T-helper 9 cell (primary cell): ENCODE data around the gene MGAT5.
"Not testable (repeated sequence)": the region's sequence is repeated elsewhere in the genome, so short reads cannot be mapped to it uniquely, and the experiment has no call there.

Source experiments
- DNase-seq: peaks from one replicate; pipeline ENCODE4 v3.0.0-alpha.2; 2020

MGAT5 gene

DNA sequence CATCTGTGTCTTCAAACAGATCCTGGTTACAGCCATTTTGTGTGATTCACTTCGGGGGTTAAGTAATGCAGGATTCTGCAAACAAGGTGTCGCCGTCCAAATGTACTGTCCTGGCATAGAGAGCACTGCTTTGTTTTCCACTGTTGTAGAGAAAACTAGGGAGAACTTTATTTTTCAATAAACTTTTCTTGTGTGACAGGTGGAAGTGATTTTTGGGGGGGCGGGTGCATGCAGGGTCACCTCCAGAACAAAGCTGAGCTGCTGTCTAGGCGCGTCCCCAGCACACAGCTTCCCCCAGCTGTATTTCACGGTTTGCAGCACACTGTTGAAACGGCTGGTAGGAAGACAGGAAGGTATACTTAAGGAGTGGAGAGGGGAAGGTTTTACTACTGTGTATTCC, 200.6 kb downstream of the MGAT5 start:
- DNase-seq: no peak

DNA sequence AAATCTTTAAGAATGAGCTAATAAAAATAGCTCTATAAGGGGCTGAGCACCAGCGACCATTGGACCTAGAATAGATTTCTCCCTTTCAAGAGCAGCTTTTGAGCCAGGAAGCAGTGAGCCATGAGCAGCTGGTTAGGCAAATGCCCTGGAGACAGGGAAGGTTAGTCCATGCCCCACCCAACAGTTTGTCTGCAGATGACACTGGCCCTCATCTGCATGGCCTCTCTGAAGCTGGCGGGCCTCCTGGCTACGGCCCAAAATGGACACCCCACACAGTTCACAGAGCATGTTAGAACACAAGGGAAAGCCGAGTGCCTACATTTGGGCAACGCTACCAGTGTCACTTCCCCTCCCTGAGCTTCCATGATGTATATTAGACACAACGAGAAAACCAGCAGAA, 201.1 kb downstream of the MGAT5 start:
- no peak for DNase-seq

DNA sequence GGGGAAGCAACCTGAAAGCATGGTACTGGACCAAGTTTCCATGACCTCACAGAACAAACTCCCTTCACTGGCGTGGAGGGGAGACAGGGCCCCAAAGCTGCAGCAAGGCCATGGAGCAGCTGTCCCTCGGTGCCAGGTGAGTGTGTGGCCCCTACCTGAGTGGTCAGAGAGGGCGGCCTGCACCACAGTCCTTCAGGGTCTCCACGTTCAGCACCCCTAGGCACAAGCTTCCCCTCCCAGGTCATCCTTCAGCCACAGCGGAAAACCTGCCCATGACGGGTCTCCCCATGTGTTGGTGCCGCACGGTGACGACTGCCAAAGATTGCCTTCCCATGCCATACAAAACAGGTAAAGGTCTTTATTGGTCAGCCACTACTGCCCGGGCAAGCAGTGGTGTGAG, 201.6 kb downstream of the MGAT5 start:
- DNase-seq: no peak

DNA sequence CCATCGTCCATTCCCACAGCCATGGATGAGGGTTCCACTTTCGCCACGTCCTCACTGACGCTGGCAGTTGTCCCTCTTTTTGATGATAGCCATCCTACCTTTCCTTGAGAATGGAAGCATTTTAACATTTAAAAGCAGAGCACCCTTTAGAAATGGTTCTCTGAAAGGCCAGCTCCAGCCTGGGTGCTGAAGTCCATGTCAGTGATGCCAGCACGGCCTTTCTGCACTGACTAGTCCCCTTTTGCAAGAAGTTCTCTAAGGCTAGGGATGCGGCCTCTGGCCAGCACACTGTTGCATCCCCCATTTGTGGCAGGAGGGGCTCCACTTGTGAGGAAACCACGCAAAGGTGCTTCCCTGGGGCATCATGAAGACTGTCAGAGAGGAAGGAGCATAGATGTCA, 203.5 kb downstream of the MGAT5 start:
- no peak for DNase-seq

DNA sequence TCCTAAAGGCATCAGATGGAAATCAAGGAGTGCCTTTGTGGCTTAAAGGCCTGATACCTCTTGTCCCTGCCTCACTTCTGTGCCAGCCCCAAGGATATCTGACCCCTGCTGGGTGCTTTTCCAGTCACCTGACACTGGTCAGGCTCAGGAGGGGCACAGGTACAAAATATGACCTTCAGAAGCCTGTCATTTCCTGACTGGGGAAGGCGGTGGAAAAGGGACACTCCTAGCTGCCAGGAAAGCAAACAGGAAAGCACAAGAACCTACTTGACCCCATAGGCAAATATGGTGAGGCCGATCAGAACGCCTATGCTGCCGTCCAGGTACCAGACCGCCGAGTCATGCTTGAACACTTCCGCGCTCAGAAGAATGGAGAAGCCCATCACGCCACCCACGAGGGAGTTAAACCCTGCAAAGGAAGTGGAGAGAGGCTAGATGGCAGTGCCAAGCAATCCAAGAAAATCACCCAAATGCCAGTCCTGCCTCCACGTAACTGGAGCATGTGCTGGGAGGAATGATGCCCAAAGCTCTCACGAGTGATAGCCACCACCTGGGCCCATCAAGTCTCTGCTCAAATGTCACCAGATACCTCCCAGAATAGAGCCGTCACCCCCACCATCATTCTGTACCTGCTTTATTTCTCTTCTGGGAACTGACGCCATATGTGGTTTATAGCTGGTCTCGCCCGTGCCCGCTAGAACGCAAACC, 204.0 kb downstream of the MGAT5 start:
- no peak for DNase-seq

DNA sequence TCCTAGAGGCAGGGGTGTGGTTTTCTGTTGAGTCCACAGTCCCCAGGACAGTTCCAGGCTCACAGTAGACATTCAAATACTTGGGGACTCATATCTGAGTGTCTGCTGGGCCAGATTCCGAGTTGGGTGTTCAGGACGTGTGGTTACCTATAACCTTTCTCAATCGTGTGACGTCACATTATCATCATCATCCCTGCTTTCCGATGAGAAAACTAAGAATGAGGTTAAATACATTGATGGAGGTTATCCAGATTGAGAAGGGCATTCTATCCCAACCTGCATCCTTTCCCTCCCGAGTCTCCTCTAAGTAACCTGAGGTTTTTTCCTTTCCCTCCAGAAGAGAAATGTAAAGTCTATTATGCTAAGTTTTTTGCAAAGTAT, 204.6 kb downstream of the MGAT5 start:
- DNase-seq: no peak

DNA sequence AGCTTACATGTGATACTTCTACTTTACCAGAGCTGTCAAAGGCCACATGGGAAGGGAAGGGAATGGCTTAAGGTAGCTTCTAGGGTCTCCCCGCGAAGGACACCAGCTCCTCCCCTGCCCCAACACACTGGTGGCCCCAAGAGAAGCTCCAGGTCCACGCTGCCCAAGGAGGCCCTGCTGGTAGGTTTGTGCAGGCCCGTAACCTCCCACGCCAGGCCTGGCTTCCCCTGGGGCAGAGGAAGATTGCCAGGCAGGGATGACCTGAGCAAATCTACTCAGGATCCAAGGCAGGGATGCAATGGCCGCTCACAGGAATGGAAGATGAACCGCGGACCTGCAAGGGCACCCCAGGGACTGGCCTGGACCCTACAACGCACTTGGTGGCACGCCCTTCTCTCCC, 205.1 kb downstream of the MGAT5 start:
- DNase-seq: no peak

DNA sequence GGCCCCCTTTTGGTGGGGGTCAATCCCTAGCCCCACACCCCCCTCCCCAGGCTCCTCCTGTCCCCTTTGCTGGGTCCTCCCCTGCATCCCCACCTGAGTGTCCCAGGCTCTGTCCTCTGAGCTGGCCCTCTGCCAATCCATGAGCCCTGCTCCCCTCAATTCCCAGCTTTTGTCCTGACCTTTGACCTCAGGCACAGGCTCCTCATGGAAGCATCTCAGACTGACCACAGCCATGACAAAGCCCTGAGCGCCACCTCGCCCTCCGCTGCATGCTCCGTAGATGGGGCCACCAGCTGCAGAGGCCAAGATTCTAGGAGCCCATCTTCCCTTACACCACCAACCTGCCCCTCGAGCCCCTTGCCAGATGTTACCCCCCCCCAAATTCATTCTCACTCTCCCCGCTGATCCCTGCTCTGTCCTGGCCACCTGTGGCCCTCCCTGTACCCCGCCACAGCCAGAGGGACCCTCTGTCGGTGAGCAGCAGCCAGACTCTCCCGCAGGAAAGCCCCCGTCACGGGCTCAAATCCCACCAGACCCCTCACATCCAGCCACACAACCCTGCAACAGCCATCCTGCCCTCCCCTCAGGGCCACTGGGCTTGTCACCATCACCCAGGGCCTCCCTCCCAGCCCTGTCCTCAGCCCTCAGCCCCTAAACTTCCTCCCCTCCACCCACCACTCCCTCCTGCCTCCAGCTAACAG, 206.0 kb downstream of the MGAT5 start:
- no peak for DNase-seq

DNA sequence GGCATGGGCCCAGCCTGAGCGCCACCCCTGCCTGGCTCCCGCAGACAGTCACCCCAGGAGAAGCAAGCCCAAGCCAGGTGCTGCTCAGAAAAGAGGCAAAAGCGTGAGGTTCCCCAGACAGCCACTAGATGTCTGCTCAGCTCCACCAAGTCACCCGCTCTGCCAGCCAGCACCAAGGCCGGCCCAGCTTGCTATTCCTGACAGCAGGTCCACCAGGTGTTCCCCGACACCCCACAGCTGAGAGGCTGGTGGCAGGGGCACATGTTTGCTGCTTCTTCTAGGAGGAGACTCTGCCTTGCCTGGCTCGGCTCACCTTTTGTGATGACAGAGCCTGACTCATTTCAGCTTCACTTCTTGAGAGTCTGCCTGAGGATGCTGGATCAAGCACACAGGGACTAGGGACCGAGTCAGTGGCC, 206.7 kb downstream of the MGAT5 start:
- no peak for DNase-seq

DNA sequence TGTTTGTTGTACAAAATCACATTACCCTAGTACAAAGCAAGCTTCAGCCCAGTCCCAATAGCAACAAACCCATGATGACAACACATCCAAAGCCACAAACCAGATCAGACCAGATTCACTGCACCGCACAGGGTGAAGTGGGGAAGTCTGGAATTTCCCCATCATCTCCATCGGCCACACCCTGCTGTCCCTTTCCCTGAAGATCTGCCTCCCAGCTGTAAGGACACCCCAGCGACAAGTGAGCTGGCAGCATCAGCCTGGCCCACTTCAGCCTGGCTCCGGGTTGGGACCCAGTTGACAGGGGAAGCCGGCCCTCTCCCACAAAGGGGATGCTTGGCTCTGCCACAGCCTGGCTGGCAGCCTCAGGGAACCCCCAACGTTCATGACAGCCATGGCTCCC, 207.6 kb downstream of the MGAT5 start:
- DNase-seq: no peak

DNA sequence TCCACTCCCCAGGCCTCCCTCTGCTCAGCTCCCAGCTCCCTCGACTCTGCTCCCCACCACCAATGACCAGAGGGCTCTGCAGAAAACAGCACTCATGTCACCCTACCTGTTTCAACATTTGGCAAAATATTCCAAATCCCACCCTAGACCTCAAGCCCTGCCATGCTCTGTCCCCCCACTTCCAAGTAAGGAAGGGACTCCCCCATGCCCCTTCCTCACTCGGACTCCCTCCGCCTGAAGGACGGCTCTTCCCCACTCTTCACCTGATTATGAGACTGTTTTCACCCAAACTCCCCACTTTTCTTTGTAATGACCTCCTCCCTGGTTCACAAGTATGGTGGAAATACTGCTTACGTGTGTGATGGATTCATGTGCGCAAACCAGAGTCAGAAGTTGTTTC, 208.4 kb downstream of the MGAT5 start:
- DNase-seq: no peak

DNA sequence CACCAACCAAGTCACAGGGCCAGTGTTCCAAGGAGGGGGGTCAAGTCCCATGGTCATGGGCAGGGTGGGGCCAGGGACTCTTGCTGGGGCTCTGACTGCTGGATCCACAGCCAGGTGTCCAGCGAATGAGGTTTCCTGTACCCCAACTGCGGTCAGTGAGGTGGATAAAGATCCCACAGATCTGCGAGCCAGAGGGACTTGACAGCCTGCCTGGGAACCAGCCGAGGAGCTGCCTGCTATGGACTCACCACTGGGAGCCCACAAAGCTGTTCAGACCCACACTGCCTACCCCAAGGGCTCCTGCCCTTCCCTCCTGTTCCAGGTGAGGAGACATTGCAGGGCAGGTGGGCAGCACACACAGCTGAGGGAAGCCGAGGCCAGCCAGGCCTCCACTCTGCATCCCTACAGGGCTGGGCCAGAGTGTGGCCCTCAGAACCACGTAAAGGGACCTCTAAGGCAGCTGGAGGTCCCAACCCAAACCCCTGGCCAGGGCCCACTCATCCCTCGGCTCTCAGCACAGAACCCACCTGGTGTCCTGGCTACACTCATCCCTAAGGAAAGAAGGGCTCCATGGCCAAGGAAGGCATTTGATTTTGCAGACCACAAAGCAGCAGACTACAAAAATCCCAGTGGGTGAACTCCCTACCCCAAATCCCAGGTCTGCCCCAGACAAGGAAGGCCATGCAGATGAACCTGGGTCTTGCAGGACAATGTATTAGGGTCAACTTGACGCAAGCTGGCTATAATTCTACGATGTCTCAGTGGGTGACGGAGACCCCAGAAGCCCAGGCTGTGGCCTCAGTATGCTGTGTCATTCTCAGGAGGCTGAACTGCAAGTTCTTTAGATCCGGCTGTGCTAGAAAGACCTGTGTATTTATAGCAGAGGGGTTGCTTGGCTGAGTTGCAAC, 209.2 kb downstream of the MGAT5 start:
- DNase-seq: no peak

DNA sequence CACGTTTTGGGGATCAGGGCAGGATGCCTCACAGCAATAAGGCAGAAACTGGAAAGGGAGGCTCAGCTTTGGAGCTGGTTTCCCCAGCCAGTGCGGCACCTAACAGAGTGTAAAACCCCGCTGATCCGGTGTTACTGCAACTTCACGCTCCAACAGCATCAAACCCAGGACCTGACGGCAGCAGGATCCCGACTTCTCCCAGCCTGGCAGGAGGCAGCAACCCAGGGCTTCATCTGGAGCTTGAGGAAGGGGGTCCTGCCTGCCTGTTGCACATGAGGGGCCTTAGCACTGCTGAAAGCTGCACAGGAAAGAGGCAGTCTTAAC, 209.8 kb downstream of the MGAT5 start:
- DNase-seq: no peak

DNA sequence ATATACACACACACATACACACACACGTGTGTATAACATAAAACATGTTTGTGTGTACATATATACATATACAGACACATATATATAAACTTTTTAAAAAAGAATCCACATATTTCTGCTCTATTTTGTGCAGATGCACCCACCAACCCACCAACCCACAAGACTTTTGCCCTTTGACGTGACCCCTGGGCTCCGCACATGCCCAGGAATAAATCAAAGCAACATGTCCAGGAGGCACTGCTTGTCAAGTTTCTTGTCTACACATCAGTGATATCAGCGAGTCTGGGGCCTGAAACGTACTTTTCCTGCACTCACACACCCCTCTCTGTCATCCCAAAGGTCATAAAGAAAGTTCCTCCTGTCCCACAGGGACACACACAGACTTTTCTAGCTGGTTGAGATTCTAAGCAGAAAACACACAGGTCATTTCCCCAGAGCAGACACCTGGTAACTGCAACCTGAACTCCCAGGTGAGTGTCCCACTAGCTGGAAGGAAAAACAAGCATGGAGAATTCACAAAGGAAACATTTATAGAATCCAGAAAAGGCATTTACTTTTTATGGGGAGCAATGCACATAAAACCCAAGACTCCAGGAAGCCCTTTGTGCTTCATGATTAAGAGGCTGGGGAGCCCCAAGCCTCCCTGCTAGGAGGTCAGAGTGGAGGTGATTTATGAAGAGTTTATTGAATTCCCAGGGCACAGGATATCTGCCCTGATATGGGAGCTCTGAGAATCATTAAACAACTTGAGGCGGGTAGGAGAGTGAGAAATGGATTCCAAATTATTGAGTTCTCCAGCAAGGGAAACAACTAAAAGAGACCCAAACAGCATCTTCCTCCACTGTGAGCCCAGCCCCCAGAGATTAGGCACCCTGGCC, 211.6 kb downstream of the MGAT5 start:
- DNase-seq: no peak

DNA sequence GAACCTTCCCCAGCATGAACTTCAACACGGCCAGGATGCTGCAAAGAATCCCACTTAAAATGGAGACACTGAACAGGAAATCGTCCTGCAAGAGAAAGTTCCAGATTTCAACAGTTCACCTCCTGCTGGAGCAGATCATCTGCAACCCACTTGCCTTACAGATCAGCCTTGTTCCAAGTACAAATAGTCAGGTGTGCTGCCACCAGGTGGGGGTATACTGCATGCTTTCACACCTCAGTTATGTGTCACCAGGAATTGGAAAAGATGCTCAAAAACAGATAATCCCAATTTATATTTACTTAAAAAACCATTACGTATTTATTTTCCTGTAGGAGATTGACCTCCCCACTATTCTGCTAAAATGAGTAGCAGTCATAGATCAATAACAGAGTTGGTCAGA, 212.3 kb downstream of the MGAT5 start:
- DNase-seq: peak; percentile 18

DNA sequence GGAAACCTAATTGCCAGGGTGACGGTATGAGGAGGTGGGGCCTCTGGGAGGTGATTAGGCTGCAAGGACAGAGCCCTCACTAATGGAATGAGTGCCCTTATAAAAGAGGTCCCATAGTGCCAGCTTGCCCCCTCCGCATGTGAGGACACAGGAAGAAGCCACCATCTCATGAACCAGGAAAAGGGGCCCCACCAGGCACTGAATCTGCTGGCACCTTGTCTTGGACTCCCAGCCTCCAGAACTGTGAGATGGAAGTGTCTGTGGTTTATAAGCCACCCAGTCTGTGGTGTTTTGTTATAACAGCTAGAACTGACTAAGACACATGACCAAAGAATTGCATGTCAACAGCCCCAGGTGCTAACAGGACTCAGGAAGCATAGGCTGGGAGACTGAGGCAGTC, 214.3 kb downstream of the MGAT5 start:
- DNase-seq: no peak

DNA sequence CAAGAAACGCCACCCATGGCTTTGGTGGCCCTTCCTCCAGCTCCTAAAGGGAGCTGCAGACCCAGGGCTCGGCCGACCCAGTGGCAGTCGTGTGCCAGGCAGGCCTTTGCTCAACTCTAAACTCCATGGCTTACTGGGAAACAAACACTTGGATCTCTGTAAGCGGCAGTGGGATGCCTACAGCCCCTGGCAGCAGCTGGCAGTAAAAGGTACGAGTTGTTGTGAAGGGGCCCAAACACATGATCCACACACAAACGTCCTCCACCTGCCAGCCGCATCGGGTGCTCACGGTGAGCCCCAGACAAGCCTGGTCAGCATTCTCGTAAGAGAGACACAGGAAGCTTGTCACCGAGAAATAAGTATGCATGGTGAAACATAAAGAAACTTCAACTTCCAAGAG, 214.9 kb downstream of the MGAT5 start:
- no peak for DNase-seq

DNA sequence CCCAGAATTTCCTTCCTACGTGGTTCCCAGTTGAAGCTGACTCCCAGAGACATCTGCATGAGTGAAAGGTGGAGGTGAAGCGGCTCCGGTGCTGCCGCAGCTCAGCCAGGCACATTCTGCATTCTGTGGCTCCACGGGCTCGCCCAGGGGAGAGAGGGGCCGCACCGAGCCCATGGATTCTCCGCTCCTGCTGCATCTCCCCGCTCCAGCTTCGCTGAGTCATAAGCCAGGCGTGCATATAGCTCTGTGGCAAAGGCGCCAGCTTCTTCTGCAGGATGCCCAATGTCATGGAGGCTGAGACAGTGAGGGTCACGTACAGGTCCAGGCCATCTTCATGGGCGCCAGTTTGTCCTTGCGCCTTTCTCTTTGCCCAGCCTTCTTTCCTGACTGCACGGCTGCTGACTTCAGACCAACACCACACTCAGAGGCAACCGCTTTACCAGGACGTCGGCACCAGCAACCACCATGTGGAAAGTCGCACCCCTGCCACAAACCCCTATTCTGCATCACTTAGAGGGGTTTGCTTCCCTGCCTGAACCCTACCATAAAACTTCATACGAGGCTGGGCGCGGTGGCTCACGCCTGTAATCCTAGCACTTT, 215.7 kb downstream of the MGAT5 start:
- no peak for DNase-seq

DNA sequence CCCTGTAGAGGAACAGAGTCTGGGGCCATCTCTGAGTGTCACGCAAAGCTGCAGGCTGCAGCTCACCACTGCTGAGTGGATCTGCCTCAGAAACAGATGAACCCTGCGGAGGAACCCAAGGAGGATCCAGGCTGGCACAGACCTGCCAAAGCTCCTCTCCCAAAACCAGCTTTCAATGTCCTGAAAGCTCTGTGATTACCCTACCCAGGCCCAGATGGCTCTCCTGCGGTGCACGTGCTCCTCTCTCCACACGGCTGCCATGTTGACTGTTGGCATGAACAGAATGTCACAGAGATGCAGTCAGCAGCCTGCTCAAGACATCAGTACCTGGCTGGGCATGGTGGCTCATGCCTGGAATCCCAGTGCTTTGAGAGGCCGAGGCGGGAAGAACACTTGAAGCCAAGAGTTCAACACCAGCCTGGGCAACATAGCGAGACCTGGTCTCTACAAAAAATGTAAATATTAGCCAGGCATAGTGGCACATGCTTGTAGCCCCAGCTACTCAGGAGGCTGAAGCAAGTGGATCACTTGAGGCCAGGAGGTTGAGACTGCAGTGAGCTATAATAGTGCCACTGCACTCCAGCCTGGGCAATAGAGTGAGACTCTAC, 216.8 kb downstream of the MGAT5 start:
- no peak for DNase-seq

DNA sequence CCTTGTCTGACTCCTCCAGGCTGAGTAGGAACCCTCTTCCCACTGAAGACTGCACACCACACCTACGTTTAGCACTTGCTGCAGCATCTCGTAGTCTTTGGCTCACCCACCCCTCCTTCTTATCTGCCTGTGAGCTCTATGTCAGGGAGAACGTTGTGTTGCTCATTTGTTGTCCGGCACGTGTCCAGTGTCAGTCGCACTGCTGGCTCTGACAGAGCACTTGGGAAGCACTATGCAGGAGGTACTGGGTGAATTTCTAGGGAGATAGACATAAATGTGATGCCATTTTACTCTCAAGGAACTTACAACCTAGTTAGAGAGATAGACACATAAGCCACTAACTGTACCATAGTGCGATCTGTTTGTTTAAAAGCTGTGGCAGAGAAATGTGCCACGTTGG, 223.1 kb downstream of the MGAT5 start:
- DNase-seq: not testable (repeated sequence)

DNA sequence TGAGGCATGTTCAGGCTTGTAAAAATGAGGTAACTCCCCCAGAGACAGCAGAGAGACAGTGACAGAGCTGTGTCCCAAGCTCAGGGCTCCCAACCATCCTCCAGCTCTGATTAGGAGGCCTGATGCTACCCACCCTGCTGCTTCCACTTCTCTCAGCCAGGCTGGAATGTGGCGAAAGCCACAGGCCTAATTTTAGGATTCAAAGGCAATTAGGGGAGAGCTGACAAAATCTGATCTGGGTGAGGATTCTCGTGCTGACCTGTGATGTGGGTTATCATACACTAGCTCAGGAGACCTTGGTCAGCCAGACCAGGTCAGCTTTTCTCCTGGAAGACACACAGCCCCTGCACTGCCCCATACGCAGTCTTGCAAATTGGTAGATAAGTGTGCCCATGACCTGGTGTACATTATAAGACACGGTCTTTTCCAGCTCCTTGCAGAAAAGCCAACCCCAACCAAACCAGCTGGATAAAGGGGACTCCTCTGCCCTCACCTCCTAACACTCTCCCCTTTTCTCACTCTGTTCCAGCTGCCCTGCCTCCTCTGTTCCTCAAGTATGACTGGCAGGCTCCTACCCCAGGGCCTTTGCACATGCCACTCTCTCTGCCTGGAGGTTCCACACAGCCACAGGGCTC, 225.9 kb downstream of the MGAT5 start:
- DNase-seq: no peak
